Spleen (tissue), 7 donors: ENCODE data around the gene ZRANB1.

Source experiments
- POLR2A ChIP-seq, 3 donors: fragments of 450-650 bp; IDR thresholded peaks; one replicate each; pipeline ENCODE4 v1.5.1; 2017; ENCODE audit warnings: antibody characterized with exemption in 3 of 3, mild to moderate bottlenecking in 1 of 3
- POLR2AphosphoS5 ChIP-seq, 3 donors: sonication (generic); formaldehyde crosslinking; IDR thresholded peaks; one replicate each; pipeline ENCODE4 v1.5.1; 2017; ENCODE audit warnings: antibody characterized with exemption in 3 of 3
- TF ChIP-seq, protein P1 (sequence below), 11 experiments: fragments of 200-600 bp in 7 of 11; fragments of 450-650 bp in 4 of 11; sonication (generic) in 4 of 11; IDR thresholded peaks in 8 of 11; conservative IDR thresholded peaks in 3 of 11; 1 replicate in 7 of 11; 2 replicates in 4 of 11; pipeline versions ENCODE4 v1.4.0 to v1.8.0; 2016 to 2021; ENCODE audit warnings: antibody characterized with exemption in 11 of 11, inconsistent platforms in 4 of 11, mild to moderate bottlenecking in 1 of 11
- donor health status: DM: no; HTN: no; CAD: no; lungs with moderate emphysema.
- donor health status: DM: no; HTN: no; CAD: no.
- donor health status: DM: no; HTN: no; CAD: no.

DNA sequence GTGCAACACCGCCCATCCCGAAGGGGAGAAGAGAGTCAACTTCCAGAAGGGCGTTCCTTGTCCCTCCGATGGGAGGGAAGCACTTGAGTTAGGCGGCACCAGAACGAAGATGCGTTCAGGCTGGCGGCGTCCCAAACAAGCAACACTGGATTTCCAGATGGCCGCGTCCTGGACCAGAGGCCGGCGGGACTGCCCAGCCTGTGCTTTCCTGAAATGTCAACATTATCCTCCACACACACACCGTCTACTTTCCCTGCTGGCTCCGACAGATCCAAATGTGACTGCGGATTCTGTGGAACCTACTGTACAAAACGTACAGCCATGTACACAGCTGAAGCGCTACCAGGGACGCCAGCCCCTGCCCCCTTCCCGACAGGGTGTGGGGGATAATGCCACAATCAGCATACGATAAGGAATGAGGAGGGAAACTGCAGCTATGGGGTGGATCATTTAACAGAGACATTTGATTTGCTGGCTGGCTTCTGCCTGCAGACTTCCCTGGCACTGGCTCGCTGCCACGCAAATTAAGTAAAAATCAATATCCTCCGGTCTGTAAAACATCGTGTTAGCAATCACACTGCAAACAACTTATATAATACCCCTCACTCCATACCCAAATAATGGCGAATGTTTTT, 82.1 kb downstream of the ZRANB1 start:
- TF ChIP-seq, protein P1, sequence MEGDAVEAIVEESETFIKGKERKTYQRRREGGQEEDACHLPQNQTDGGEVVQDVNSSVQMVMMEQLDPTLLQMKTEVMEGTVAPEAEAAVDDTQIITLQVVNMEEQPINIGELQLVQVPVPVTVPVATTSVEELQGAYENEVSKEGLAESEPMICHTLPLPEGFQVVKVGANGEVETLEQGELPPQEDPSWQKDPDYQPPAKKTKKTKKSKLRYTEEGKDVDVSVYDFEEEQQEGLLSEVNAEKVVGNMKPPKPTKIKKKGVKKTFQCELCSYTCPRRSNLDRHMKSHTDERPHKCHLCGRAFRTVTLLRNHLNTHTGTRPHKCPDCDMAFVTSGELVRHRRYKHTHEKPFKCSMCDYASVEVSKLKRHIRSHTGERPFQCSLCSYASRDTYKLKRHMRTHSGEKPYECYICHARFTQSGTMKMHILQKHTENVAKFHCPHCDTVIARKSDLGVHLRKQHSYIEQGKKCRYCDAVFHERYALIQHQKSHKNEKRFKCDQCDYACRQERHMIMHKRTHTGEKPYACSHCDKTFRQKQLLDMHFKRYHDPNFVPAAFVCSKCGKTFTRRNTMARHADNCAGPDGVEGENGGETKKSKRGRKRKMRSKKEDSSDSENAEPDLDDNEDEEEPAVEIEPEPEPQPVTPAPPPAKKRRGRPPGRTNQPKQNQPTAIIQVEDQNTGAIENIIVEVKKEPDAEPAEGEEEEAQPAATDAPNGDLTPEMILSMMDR (IDR thresholded peaks at IDR 0.05 in 8 of 11, conservative IDR thresholded peaks at IDR 0.05 in 3 of 11), result no peak
- TF ChIP-seq POLR2A (IDR thresholded peaks at IDR 0.05) (no peak), POLR2AphosphoS5 (IDR thresholded peaks at IDR 0.05) (no peak)
